ENCODE data around the gene AP1G1. TPM values are rescaled to one million over a fixed set of nuclear protein-coding genes. Genes with fewer than 3 reads are reported as not detected.

The AP1G1 gene
- total and polyA plus RNA-seq, 5 experiments from 2014 or later: 6.2 to 110 (median 9.5) TPM

DNA sequence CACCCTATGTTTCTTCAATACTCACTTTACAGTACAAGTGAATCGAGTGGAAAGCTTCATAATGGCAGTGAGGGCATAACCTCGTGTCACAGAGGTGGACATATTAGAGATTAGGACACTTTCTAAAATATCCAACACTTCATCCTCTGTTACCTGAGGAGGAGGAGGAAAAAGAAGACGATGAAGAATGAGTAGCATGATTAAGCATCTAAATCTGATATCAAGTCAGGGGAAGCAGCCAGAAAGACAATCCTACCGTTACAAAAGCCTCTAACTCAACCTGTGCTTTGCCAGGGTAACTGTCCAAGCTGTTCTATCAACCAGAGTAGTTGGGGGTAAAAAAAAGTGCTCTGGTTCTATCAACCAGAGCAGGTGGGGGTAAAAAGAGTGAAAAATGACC is 60.4 kb downstream of the AP1G1 start:
- DNase-seq (no peak), ATAC-seq (no peak)
- H3K36me3 Mint-ChIP-seq: peaks cover 4 to 83% (median 21%) of the 10 kb centered on the region in 3 donors
- peak overlapping the region in 4 of 10 donors; percentile 11 to 84 (median 49) for H3K27ac Mint-ChIP-seq
- H3K9me3 Mint-ChIP-seq: no peaks in the 10 kb centered on the region
- no peak overlapping the region for H3K4me3 Mint-ChIP-seq
- no peaks in the 10 kb centered on the region for H3K27me3 Mint-ChIP-seq
- peaks cover 0 to 3% (median 1%) of the 10 kb centered on the region in 4 donors for H3K4me1 Mint-ChIP-seq
- POLR2A ChIA-PET: no interaction called here

DNA sequence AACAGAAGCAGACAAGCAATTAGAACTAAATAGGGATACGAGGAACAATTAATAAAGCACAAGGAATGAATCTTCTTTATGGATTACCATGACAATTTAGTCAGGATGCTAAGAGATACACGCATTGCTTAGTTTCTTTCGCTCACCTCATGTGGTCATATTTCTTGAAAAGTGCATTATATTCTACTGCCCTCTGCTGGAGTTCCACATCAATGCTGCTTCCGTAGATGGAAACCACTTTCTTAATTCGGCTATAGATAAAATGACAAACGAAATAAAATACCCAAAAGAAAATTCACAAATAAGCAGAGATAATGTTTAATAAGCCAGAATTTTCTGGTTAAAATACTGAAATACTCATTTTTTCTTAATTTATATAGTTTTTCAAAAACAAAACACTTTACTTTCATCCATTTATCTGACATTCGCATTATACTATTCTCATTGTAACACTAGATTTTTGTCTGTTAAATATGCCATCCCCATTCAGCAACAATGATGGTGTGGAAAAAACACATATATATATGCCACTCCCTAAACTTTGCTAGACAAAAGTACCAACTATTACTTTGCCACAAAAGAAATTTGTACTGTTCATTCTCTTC is 62.1 kb downstream of the AP1G1 start:
- H3K4me3 Mint-ChIP-seq: no peak overlapping the region
- peaks cover 4 to 84% (median 23%) of the 10 kb centered on the region in 3 donors for H3K36me3 Mint-ChIP-seq
- no peaks in the 10 kb centered on the region for H3K27me3 Mint-ChIP-seq
- DNase-seq (peak in 7 of 10 donors; percentile 5 to 56 (median 24)), ATAC-seq (peak; percentile 62 to 73)
- peaks cover 0 to 3% (median 1%) of the 10 kb centered on the region in 4 donors for H3K4me1 Mint-ChIP-seq
- POLR2A ChIA-PET: no interaction called here
- H3K27ac Mint-ChIP-seq: peak overlapping the region in 5 of 10 donors; percentile 6 to 80 (median 35)
- H3K9me3 Mint-ChIP-seq: no peaks in the 10 kb centered on the region

DNA sequence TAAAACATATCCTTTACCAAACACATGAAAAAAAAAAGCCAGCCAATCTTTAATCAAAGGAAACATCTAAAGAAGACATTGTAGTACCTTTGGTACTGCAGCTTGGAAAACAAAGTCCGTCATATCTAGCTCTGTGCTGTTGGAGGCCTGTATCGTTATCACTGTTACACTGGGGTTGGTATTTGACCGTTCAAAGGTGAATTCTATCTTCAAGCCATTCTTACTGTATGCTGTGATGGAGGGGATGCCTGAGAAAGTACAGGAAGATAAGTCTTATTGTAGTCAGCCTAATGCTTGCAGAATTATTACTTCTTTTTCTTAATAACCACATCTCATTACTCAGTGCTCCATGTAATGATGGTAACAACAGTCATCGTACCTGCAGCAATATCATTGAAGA is 69.8 kb downstream of the AP1G1 start:
- POLR2A ChIA-PET: interaction anchor here (0.7 kb wide), 1 partner anchor 14 kb away, joined by 4 read pairs; no protein-coding TSS in a partner anchor
- no peak for DNase-seq
- peak overlapping the region in 2 of 10 donors; percentile 22 to 70 for H3K27ac Mint-ChIP-seq
- peaks cover 0 to 90% (median 25%) of the 10 kb centered on the region in 3 donors for H3K36me3 Mint-ChIP-seq
- H3K4me3 Mint-ChIP-seq: no peak overlapping the region
- ATAC-seq: no peak
- no peaks in the 10 kb centered on the region for H3K4me1 Mint-ChIP-seq
- H3K27me3 Mint-ChIP-seq: no peaks in the 10 kb centered on the region
- no peaks in the 10 kb centered on the region for H3K9me3 Mint-ChIP-seq

DNA sequence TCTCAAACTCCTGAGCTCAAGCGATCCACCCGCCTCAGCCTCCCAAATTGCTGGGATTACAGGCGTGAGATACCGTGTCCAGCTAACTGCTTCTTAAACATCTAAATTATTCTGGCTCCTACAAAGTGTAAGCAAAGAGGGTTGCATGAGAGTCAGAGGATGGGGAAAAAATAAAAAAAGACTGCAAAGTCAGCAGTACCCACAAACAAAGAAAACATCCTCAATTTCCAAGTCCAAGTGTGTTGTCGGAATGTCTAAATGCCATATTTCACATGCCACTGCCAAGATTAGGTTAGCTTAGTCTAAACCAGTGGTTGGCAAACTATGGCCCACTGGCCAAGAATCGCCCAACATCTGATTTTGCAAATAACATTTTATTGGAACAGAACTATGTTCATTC is 71.1 kb downstream of the AP1G1 start:
- no peaks in the 10 kb centered on the region for H3K9me3 Mint-ChIP-seq
- ATAC-seq: no peak
- peaks cover 0 to 90% (median 24%) of the 10 kb centered on the region in 3 donors for H3K36me3 Mint-ChIP-seq
- no peaks in the 10 kb centered on the region for H3K27me3 Mint-ChIP-seq
- H3K27ac Mint-ChIP-seq: peak overlapping the region in 1 of 10 donors; percentile 8
- POLR2A ChIA-PET: no interaction called here
- peaks cover 0 to under 1% (median 0%) of the 10 kb centered on the region in 4 donors for H3K4me1 Mint-ChIP-seq
- no peak for DNase-seq
- H3K4me3 Mint-ChIP-seq: no peak overlapping the region

DNA sequence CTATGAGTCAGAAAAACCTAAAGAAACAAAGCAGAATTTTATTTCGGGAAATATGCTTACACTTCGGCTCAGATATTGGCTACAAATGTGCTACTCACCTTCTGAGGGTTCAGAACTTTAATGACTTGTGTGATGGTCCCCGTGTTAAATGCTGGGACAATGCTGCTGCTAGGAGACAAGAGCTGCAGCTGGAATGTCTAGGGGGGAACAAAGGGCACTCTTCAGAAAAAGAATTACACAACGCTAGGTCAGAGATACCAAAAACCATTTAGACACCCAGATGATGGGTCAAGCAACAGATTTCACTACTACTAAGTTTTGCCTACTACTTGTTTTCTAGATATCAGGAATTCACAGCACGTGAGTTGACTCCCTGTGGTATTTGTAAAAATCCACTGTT is 74.1 kb downstream of the AP1G1 start:
- Mint-ChIP-seq H3K9me3 (no peaks in the 10 kb centered on the region), H3K4me1 (peaks cover 0 to 3% (median 0%) of the 10 kb centered on the region in 4 donors), H3K27ac (peak overlapping the region in 2 of 10 donors; percentile 14 to 61), H3K4me3 (no peak overlapping the region), H3K27me3 (no peaks in the 10 kb centered on the region), H3K36me3 (peaks cover 0 to 86% (median 28%) of the 10 kb centered on the region in 3 donors)
- DNase-seq (no peak), ATAC-seq (no peak)
- POLR2A ChIA-PET: no interaction called here

DNA sequence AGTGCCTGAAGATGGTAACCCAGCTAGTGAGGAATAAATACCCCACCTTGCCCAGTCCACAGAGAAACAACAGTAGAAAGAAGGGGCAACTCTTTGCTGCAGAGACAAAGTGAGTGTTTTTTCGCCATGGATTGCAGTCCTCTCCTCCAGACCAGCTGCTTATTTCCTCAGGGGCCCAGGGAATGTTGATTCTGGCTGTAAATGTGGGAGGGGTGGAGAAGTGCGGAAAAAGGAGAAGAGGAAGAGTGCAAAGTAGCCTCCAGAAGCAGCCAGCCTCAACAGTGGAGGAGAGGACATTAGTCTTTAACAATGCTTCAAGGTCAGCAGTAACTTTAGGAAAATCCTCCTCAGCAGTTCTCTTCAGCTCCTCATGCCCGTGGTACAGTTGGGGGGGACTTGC is 76.0 kb downstream of the AP1G1 start:
- POLR2A ChIA-PET: no interaction called here
- no peak for ATAC-seq
- peaks cover 0 to 4% (median 2%) of the 10 kb centered on the region in 4 donors for H3K4me1 Mint-ChIP-seq
- DNase-seq: no peak
- H3K36me3 Mint-ChIP-seq: peaks cover 0 to 71% (median 17%) of the 10 kb centered on the region in 3 donors
- H3K9me3 Mint-ChIP-seq: no peaks in the 10 kb centered on the region
- no peak overlapping the region for H3K4me3 Mint-ChIP-seq
- H3K27ac Mint-ChIP-seq: peak overlapping the region in 2 of 10 donors; percentile 21 to 34
- no peaks in the 10 kb centered on the region for H3K27me3 Mint-ChIP-seq

DNA sequence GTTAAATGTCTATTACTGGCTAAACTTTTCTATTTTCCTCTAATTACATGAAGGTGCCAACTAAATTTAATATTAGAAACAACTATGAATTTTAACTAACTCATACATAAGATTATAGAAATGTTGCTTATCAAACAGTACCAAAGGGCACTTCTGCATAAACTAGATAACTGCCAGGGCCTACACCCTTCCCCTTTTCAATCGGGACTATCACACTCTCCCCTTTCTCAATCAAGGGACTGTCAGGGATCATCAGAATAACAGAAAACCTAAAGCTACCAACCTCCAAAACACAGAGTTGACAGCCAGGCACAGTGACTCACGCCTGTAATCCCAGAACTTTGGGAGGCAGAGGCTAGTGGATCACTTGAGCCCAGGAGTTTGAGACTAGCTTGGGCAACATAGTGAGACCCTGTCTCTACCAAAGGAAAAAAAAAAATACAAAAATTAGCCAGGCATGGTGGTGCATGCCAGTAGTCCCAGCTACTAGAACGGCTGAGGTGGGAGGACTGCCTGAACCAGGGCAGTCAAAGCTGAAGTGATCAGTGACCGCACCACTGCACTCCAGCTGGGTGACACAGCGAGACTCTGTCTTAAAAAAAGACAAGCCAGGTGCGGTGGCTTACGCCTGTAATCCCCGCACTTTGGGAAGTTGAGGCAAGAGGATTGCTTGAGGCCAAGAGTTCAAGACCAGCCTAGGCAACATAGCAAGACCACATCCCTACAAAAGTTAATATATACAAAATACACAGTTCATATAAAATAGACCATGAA is 80.9 kb downstream of the AP1G1 start:
- POLR2A ChIA-PET: no interaction called here

DNA sequence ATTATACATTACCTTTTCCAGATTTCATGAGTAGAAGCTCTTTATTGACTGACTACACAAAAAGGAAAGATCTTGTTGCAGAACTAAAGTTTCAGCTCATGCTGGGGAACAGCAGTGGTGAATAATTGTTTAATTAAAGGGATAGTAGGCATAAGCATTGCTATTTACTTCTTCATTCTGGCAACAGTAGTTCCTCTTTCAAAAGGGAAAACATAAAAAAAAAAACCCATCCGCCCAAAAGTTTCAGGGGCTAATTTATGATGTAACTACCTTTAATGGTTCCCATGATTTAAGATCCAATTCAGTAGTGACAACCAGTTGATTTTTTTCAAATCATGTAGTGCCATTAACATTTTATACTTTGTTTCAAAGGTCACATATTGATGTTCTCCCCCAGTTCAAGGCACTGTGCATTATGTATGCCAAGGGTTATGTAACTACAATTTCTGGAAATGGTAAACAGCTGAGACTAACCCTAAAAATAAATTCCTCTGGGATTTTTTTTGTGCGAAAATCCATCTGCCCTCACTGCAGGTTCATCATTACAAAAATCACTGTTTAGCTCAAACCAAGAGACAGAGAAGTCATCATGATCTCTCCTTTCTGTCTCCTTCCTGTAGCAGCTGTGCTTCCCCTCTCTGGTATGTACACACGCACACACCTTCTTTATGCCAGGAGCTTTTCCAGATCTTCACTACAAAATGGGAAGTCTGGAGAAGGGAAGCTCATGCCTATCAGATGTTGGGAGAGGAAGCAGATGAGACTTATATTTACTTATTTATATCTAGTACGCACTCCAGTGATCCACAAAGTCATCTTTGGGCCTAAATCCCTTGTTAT is 81.9 kb downstream of the AP1G1 start:
- POLR2A ChIA-PET: no interaction called here
- no peaks in the 10 kb centered on the region for H3K27me3 Mint-ChIP-seq
- H3K4me3 Mint-ChIP-seq: peak overlapping the region in 1 of 10 donors; percentile 65
- peaks cover 11 to 40% (median 16%) of the 10 kb centered on the region in 4 donors for H3K4me1 Mint-ChIP-seq
- H3K36me3 Mint-ChIP-seq: peaks cover 0 to 19% (median 0%) of the 10 kb centered on the region in 3 donors
- no peak for DNase-seq
- H3K9me3 Mint-ChIP-seq: no peaks in the 10 kb centered on the region
- peak overlapping the region in 3 of 10 donors; percentile 43 to 69 (median 54) for H3K27ac Mint-ChIP-seq
- ATAC-seq: no peak

More for the DNA sequence above, 80.9 kb downstream of the AP1G1 start:
- H3K4me1 Mint-ChIP-seq: peaks cover 9 to 31% (median 11%) of the 10 kb centered on the region in 4 donors
- no peak overlapping the region for H3K4me3 Mint-ChIP-seq
- peaks cover 0 to 29% (median 4%) of the 10 kb centered on the region in 3 donors for H3K36me3 Mint-ChIP-seq
- no peak for DNase-seq
- no peaks in the 10 kb centered on the region for H3K27me3 Mint-ChIP-seq
- H3K9me3 Mint-ChIP-seq: no peaks in the 10 kb centered on the region
- H3K27ac Mint-ChIP-seq: peak overlapping the region in 5 of 10 donors; percentile 13 to 69 (median 43)
- ATAC-seq: no peak

DNA sequence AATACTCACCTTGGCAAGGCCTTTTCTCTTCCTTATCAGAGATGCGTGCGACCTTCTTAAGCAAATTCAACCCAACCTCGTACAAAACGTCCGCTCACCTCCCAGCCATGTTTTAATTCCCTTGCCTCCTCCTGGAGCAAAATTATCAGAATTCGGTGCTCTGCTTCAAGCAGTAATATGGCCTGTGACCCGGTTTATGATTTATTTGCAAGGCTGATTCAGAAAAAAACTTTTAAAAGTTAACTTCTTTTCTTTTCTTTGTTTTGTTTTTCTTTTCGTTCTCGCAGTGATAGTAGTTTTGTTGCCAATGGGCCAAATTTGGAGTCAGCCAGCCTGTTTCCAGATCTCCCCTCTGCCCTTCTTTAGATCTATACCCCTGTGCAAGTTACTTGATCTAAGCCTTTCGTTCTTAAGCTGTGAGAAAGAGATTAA is 84.3 kb downstream of the AP1G1 start, which contains the start of gene PHLPP2:
Gene PHLPP2, minus strand, starts transcription at position 382 of the 432 bp plus-strand sequence. CDS start 9,906 bp downstream, outside the sequence.
- peak within 1 kb of the TSS; percentile 74 to 93 (median 87) for H3K4me3 Mint-ChIP-seq
- H3K27ac Mint-ChIP-seq: peak within 1 kb of the TSS in 9 of 10 donors; percentile 32 to 94 (median 86)
- H3K36me3 Mint-ChIP-seq: peaks cover 0 to 3% (median 0%) of the 10 kb centered on the region in 3 donors
- POLR2A ChIA-PET: no interaction called here
- H3K27me3 Mint-ChIP-seq: no peaks in the 10 kb centered on the region
- peaks cover 9 to 43% (median 16%) of the 10 kb centered on the region in 4 donors for H3K4me1 Mint-ChIP-seq
- no peak for DNase-seq
- no peak for ATAC-seq
- no peaks in the 10 kb centered on the region for H3K9me3 Mint-ChIP-seq

DNA sequence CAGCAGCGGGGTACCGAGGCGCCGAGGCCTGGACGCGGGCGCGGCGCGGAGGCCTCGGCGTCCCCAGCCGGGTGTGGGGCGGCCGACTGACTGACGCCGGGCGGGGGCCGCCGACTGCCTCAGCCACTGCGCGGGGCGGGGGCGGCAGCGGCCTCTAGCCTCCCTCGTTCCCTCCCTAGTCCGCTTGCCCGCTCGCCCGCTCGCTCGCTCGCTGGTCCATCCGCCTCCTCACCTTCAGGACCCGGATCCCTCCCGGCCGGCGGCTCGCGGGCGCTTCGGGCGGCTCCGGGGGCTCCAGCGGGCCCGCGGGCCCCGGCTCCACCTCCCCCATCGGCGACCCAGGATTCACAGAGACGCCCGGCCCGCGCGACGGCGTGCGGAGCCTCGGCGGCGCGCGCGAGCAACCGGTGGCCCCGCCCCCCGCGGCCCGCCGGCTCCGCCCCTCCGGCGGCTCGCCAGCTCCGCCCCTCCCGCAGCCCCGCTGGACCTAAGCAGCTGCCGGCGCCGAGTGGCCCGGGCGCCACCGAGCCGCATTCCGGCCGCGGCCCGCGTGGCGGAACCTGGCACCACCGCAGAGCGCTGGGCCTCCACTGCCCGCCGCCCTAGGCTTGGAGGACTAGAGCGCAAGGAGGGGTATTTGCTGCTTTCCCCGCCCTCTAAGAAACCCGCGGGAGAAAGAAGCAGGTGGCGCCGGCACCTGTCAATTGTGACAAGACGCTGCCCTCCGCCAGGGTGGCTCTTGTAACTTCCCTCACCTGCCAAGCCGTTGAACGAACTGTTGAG is 84.9 kb downstream of the AP1G1 start:
- Mint-ChIP-seq H3K27ac (peak overlapping the region in 9 of 10 donors; percentile 32 to 94 (median 86)), H3K4me1 (peaks cover 9 to 43% (median 18%) of the 10 kb centered on the region in 4 donors), H3K27me3 (no peaks in the 10 kb centered on the region), H3K4me3 (peak overlapping the region; percentile 74 to 93 (median 87)), H3K36me3 (peaks cover 0 to 3% (median 0%) of the 10 kb centered on the region in 3 donors), H3K9me3 (no peaks in the 10 kb centered on the region)
- ATAC-seq (peak; percentile 80 to 85), DNase-seq (peak; percentile 75 to 91 (median 87))
- POLR2A ChIA-PET: no interaction called here

DNA sequence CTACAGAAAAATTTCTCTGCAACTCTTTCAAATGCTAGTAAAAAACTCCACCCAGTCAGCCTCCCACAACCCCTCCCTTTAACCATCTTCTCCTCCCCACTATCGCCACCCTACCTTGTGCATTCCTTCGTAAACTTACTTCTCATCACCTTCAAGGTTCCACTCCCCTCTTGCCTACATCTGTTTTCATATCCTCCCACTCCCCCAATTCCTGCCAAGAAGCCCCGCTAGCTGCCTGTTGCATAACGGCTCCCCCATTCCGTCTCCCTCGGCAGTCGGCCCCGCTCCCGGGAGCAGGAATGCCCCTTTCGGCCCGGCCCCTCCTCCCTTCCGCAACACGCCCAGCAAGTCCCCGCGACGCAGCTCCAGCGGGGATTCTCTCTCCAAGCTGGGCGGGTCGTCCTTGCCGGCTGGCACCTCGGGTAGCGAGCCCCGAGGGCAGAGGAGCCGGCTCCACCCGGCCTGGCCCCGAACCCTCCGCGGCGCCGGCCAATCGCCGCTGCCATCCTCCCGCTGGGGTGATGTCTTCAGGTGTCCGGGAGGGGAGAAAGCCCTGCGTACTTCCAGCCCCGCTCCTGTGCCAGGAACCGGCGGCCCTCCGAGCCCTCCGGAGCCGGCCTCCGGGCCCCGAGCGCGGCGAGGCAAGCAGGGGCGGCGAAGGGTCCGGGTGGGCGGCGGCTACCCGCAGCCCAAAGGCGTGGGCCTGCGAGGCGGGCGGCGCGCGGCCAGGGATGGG is 85.7 kb downstream of the AP1G1 start:
- POLR2A ChIA-PET: interaction anchor here (0.7 kb wide), 3 partner anchors 87 to 369 kb away, joined by 3 to 6 read pairs (median 3); no protein-coding TSS in a partner anchor
- Mint-ChIP-seq H3K4me1 (peaks cover 9 to 42% (median 18%) of the 10 kb centered on the region in 4 donors), H3K9me3 (no peaks in the 10 kb centered on the region), H3K27ac (peak overlapping the region; percentile 81 to 99 (median 94)), H3K27me3 (no peaks in the 10 kb centered on the region), H3K4me3 (peak overlapping the region; percentile 83 to 98 (median 92)), H3K36me3 (peaks cover 0 to 4% (median 0%) of the 10 kb centered on the region in 3 donors)
- DNase-seq (peak; percentile 21 to 69 (median 50)), ATAC-seq (peak; percentile 30 to 31)

Measured in naive thymus-derived CD8-positive, alpha-beta T cell (primary cell).